Adrenal gland (tissue), 12 donors: ENCODE data around the gene SRGAP1. TPM values are rescaled to one million over a fixed set of nuclear protein-coding genes. Genes with fewer than 3 reads are reported as not detected.
"Not testable (repeated sequence)": the region's sequence is repeated elsewhere in the genome, so short reads cannot be mapped to it uniquely, and the experiment has no call there.

Experiments
- DNase-seq, 7 donors: peaks; one replicate each; pipeline ENCODE4 v3.0.0-alpha.2; 2019 to 2020
- H3K27ac ChIP-seq, 5 donors: fragments of 200-600 bp; sonication (generic) in 4 of 5; 1 replicate in 3 of 5; 2 replicates in 2 of 5; pipeline versions ENCODE4 v1.5.1 to v1.8.0; 2016 to 2020; ENCODE audit warnings: mild to moderate bottlenecking in 1 of 5
- H3K27me3 ChIP-seq: fragments of 200-600 bp; 2 replicates; pipeline ENCODE4 v1.8.0; 2021
- H3K36me3 ChIP-seq, 2 donors: fragments of 200-600 bp; replicated peaks in 1 of 2; 1 replicate in 1 of 2; 2 replicates in 1 of 2; pipeline versions ENCODE4 v1.5.1 to v1.8.0; 2018 to 2022
- H3K4me1 ChIP-seq, 2 donors: fragments of 200-600 bp; replicated peaks in 1 of 2; 1 replicate in 1 of 2; 2 replicates in 1 of 2; pipeline versions ENCODE4 v1.5.1 to v1.8.0; 2018 to 2021
- H3K4me3 ChIP-seq, 4 donors: fragments of 200-600 bp; sonication (generic) in 3 of 4; one replicate each; pipeline ENCODE4 v1.5.1; 2016 to 2018
- H3K9me3 ChIP-seq, 3 donors: fragments of 200-600 bp; sonication (generic) in 1 of 3; replicated peaks in 1 of 3; 1 replicate in 2 of 3; 2 replicates in 1 of 3; pipeline versions ENCODE4 v1.5.1 to v1.8.0; 2016 to 2021
- POLR2A ChIP-seq, 2 donors: fragments of 450-650 bp; IDR thresholded peaks; one replicate each; pipeline ENCODE4 v1.6.1; 2017; ENCODE audit warnings: antibody characterized with exemption in 2 of 2, mild to moderate bottlenecking in 2 of 2, moderate library complexity in 1 of 2
- WGBS, 4 donors: extraction: QIAGEN DNeasy Blood & Tissue Kit in 2 of 4; methylation state at CpG; one replicate each; pipeline versions ENCODE4 v1.1.5 to v1.1.7; 2013 to 2017; 5-methylcytosine and 5-hydroxymethylcytosine counted together
- intact Hi-C, 2 donors: fragments of 100-400 bp; cut with DNase I; formaldehyde crosslinking; loops; one replicate each; pipeline versions ENCODE4 v1.14.1 to v1.15.0; 2022 to 2023
- polyA plus RNA-seq, 3 donors: library from polyadenylated mRNA; stranded (reverse); fragments of 200-250 nt in 2 of 3; fragments of 350-450 nt in 1 of 3; fragmentation: Illumina TruSeq in 1 of 3; extraction: RNeasy Lipid Tissue Mini Kit (QIAGEN cat#74804) in 1 of 3; gene quantifications; one replicate each; pipeline ENCODE4 v1.2.3, GENCODE V29; 2013 to 2014
- total RNA-seq, 9 donors: library from RNA; depleted of rRNA in 4 of 9; stranded (reverse); fragments of >200 nt in 4 of 9; fragments of 120-200 nt in 1 of 9; fragmentation: NEBNext Ultra II Directional in 1 of 9; extraction: Animal tissue kit (Norgen Biotek cat#: 25700) in 1 of 9; gene quantifications; one replicate each; pipeline versions ENCODE4 v1.1.0 to v1.2.4, GENCODE V29; 2013 to 2023
- TF ChIP-seq, protein P1 (sequence below), 6 experiments: fragments of 450-650 bp in 4 of 6; fragments of 200-600 bp in 2 of 6; sonication (generic) in 1 of 6; IDR thresholded peaks; 1 replicate in 5 of 6; 2 replicates in 1 of 6; pipeline versions ENCODE4 v1.5.1 to v1.8.0; 2016 to 2021; ENCODE audit warnings: antibody characterized with exemption in 6 of 6, mild to moderate bottlenecking in 2 of 6, moderate library complexity in 1 of 6
- donor health status: healthy with polysubstance abuse.
- donor health status: Bipolar disorder and iron deficiency.
- donor health status: DM: yes; HTN: yes; CAD: no.
- donor health status: DM: no; HTN: no; CAD: no.
- donor health status: DM: no; HTN: no; CAD: no.
- donor health status: DM: yes; HTN: yes; CAD: no.

The SRGAP1 gene
- total and polyA plus RNA-seq, 12 donors = 2.4 to 35.6 (median 9.8) TPM

- intact Hi-C loops = no loop called here
- DNase-seq = no peak
- Histone ChIP-seq H3K27me3 (no peaks in the 10 kb centered on the region), H3K4me1 (no peaks in the 10 kb centered on the region), H3K36me3 (no peaks in the 10 kb centered on the region), H3K27ac (no peak overlapping the region), H3K9me3 (no peaks in the 10 kb centered on the region), H3K4me3 (no peak overlapping the region)
- TF ChIP-seq, protein P1, sequence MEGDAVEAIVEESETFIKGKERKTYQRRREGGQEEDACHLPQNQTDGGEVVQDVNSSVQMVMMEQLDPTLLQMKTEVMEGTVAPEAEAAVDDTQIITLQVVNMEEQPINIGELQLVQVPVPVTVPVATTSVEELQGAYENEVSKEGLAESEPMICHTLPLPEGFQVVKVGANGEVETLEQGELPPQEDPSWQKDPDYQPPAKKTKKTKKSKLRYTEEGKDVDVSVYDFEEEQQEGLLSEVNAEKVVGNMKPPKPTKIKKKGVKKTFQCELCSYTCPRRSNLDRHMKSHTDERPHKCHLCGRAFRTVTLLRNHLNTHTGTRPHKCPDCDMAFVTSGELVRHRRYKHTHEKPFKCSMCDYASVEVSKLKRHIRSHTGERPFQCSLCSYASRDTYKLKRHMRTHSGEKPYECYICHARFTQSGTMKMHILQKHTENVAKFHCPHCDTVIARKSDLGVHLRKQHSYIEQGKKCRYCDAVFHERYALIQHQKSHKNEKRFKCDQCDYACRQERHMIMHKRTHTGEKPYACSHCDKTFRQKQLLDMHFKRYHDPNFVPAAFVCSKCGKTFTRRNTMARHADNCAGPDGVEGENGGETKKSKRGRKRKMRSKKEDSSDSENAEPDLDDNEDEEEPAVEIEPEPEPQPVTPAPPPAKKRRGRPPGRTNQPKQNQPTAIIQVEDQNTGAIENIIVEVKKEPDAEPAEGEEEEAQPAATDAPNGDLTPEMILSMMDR (IDR thresholded peaks at IDR 0.05) = no peak
- no peak for TF ChIP-seq POLR2A (IDR thresholded peaks at IDR 0.05)
- 78 to 89% (median 87%) methylated on average over 2 of the region's 2 CpGs for WGBS, 4 donors
These were observed 272.5 kb downstream of the SRGAP1 start for GRCh38 chr12:64116969-64117368.

DNA sequence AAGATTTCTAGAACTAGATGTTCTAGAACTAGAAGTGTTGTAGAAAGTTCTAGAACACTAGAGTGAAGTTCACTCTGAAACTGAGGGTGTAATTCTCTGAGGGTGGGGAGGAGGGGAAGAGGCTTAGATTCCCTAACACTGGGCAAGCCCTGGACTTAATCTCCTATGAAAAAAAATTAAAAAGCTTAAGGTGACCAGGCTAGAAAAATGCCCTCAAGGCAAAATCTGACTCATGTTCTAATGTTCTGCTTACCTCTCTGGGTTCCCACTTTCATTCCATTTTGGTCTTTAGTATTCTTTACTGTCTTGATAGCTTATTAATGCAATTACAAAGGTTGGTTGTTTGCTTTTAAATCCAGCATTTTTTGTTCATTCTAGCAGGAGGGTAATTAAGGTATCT is 276.1 kb downstream of the SRGAP1 start:
- H3K4me3 ChIP-seq = no peak overlapping the region
- intact Hi-C loops = no loop called here
- no peak overlapping the region for H3K27ac ChIP-seq
- no peaks in the 10 kb centered on the region for H3K9me3 ChIP-seq
- no peaks in the 10 kb centered on the region for H3K27me3 ChIP-seq
- DNase-seq = no peak
- no peaks in the 10 kb centered on the region for H3K4me1 ChIP-seq
- no peaks in the 10 kb centered on the region for H3K36me3 ChIP-seq
- TF ChIP-seq POLR2A (IDR thresholded peaks at IDR 0.05) = no peak
- TF ChIP-seq, protein P1 (IDR thresholded peaks at IDR 0.05) = no peak

DNA sequence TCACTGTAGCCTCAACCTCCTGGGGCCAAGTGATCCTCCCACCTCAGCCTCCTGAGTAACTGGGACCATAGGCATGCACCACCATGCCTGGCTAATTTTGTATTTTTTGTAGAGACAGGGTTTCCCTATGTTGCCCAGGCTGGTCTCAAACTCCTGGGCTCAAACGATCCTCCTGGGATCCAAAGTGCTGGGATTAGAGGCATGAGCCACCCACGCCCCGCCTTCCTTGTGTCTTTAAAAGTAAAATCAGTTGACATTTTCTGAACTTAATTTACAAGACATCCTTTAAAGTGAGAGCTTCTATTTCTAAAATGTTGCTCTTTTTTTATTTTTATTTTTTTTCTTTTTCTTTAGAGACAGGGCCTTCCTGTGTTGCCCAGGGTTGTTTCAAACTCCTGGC is 276.6 kb downstream of the SRGAP1 start:
- H3K27me3 ChIP-seq, DNase-seq, H3K36me3 ChIP-seq, H3K27ac ChIP-seq, H3K4me1 ChIP-seq, intact Hi-C loops, H3K9me3 ChIP-seq, H3K4me3 ChIP-seq: not testable (repeated sequence)
- WGBS, 4 donors = 90 to 100% (median 95%) methylated on average over 3 of the region's 3 CpGs

DNA sequence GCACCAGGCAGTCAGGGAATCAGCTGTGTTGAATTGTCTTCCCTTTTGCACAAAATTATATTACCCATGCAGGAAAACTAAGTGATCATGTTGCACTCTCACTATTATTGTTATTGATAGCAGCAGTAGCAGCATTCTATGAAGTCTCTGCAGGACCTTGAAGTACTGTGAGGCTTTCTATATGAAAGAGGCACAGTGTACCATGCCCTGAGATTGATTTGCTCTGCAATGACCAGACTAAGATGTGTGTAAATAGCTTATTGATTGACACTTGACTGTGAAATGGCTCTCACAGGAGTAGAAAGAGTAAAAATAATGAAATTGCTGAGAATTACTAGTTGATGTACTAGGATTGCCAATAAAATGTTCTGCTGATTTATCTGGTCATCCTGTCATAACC is 277.7 kb downstream of the SRGAP1 start:
- H3K27me3 ChIP-seq = no peaks in the 10 kb centered on the region
- intact Hi-C loops = no loop called here
- no peak overlapping the region for H3K4me3 ChIP-seq
- DNase-seq = no peak
- no peaks in the 10 kb centered on the region for H3K36me3 ChIP-seq
- no peaks in the 10 kb centered on the region for H3K9me3 ChIP-seq
- no peaks in the 10 kb centered on the region for H3K4me1 ChIP-seq
- no peak overlapping the region for H3K27ac ChIP-seq
- TF ChIP-seq, protein P1 (IDR thresholded peaks at IDR 0.05) = no peak
- no peak for TF ChIP-seq POLR2A (IDR thresholded peaks at IDR 0.05)

DNA sequence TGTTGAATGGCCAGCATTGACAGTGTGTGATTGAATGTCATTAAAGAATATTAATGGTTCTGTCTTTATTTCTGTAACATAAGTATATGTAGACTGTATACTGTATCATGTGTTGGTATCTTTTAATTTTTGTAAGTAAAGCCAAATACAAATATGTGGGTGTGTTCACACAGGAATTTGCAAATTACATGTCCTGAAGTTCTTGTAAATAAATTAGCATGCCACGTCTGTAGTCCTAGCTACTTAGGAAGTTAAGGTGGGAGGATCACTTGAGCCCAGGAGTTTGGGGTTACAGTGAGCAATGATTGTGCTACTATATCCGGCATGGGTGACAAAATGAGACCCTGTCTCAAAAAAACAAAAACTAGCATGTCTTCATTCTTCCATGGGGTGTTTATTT is 278.5 kb downstream of the SRGAP1 start:
- no peak for DNase-seq
- intact Hi-C loops = no loop called here
- H3K27ac ChIP-seq = no peak overlapping the region
- H3K4me1 ChIP-seq = no peaks in the 10 kb centered on the region
- no peaks in the 10 kb centered on the region for H3K9me3 ChIP-seq
- peaks cover 0 to 7% of the 10 kb centered on the region in 2 donors for H3K36me3 ChIP-seq
- 83 to 95% (median 92%) methylated on average over 2 of the region's 2 CpGs for WGBS, 4 donors
- no peaks in the 10 kb centered on the region for H3K27me3 ChIP-seq
- TF ChIP-seq, protein P1 (IDR thresholded peaks at IDR 0.05) = no peak
- TF ChIP-seq POLR2A (IDR thresholded peaks at IDR 0.05) = no peak
- H3K4me3 ChIP-seq = no peak overlapping the region
